NT2/D1 (cell line): ENCODE measurements around the gene BIRC6.
"Not testable (repeated sequence)": the region's sequence is repeated elsewhere in the genome, so short reads cannot be mapped to it uniquely, and the experiment has no call there.

Source experiments
- DNase-seq: peaks from one replicate; pipeline ENCODE4 v3.0.0-alpha.2; 2011; ENCODE audit warnings: low read depth, low spot score
- H3K27me3 ChIP-seq: 2 replicates; pipeline ENCODE4 v1.6.0; 2011; ENCODE audit warnings: mild to moderate bottlenecking; ENCODE audit not compliant: insufficient read length, insufficient read depth
- H3K36me3 ChIP-seq: 2 replicates; pipeline ENCODE4 v1.6.1; 2011; ENCODE audit warnings: mild to moderate bottlenecking, low read length, mixed read lengths; ENCODE audit not compliant: insufficient read depth, insufficient read length
- H3K4me1 ChIP-seq: 2 replicates; pipeline ENCODE4 v1.5.1; 2011; ENCODE audit not compliant: insufficient read depth, insufficient read length
- H3K4me3 ChIP-seq: 2 replicates; pipeline ENCODE4 v1.5.1; 2011; ENCODE audit warnings: low read depth; ENCODE audit not compliant: insufficient read length
- H3K9ac ChIP-seq: 2 replicates; pipeline ENCODE4 v1.6.0; 2011; ENCODE audit warnings: low read depth; ENCODE audit not compliant: insufficient read length
- H3K9me3 ChIP-seq: 2 replicates; pipeline ENCODE4 v1.5.1; 2011; ENCODE audit warnings: mild to moderate bottlenecking, low read length; ENCODE audit not compliant: insufficient read depth
- SUZ12 ChIP-seq: IDR thresholded peaks from 2 replicates; pipeline ENCODE4 v1.6.1; 2011; ENCODE audit not compliant: insufficient read length, insufficient read depth; ENCODE audit errors: extremely low read depth
- YY1 ChIP-seq: IDR thresholded peaks from 2 replicates; pipeline ENCODE4 v1.6.1; 2011; ENCODE audit not compliant: insufficient read length, insufficient read depth
- ZNF274 ChIP-seq: IDR thresholded peaks from 2 replicates; pipeline ENCODE4 v1.6.1; 2011; ENCODE audit warnings: mild to moderate bottlenecking, low read depth, low read length

Gene BIRC6

GRCh38 chr2:32356681-32357317, at the start of gene BIRC6:
Gene BIRC6 (plus strand): TSS chr2:32357023. CDS start chr2:32357162, 139 bp downstream.
- TF ChIP-seq SUZ12 (no peak), YY1 (no peak), ZNF274 (no peak)
- Histone ChIP-seq H3K4me3 (peak within 1 kb of the TSS; percentile 97), H3K4me1 (no peaks in the 10 kb centered on the region), H3K27me3 (no peaks in the 10 kb centered on the region), H3K36me3 (peaks cover 24% of the 10 kb centered on the region), H3K9me3 (no peaks in the 10 kb centered on the region), H3K9ac (peak within 1 kb of the TSS; percentile 96)
- DNase-seq: peak; percentile 95

- DNase-seq: no peak
- Histone ChIP-seq H3K36me3 (peaks cover 3% of the 10 kb centered on the region), H3K9me3 (no peaks in the 10 kb centered on the region), H3K4me3 (no peak overlapping the region), H3K9ac (no peak overlapping the region), H3K4me1 (no peaks in the 10 kb centered on the region), H3K27me3 (no peaks in the 10 kb centered on the region)
- TF ChIP-seq ZNF274 (no peak), YY1 (no peak), SUZ12 (no peak)
Observed at GRCh38 chr2:32310577-32310976, 46.2 kb upstream of the BIRC6 start.

- Histone ChIP-seq H3K9me3 (no peaks in the 10 kb centered on the region), H3K4me1 (no peaks in the 10 kb centered on the region), H3K9ac (no peak overlapping the region), H3K4me3 (no peak overlapping the region), H3K36me3 (no peaks in the 10 kb centered on the region), H3K27me3 (no peaks in the 10 kb centered on the region)
- TF ChIP-seq ZNF274 (no peak), SUZ12 (no peak), YY1 (no peak)
- DNase-seq: no peak
Observed at GRCh38 chr2:32314886-32315285, 41.9 kb upstream of the BIRC6 start.

- not testable (repeated sequence) for H3K27me3 ChIP-seq, DNase-seq, H3K9ac ChIP-seq, H3K4me1 ChIP-seq, H3K9me3 ChIP-seq, H3K36me3 ChIP-seq, H3K4me3 ChIP-seq
Observed at GRCh38 chr2:32328679-32329078, 28.1 kb upstream of the BIRC6 start.

GRCh38 chr2:32329180-32329980, 27.4 kb upstream of the BIRC6 start:
- not testable (repeated sequence) for DNase-seq, H3K4me3 ChIP-seq, H3K27me3 ChIP-seq, H3K9ac ChIP-seq, H3K9me3 ChIP-seq, H3K4me1 ChIP-seq, H3K36me3 ChIP-seq

GRCh38 chr2:32330136-32330535, 26.7 kb upstream of the BIRC6 start:
- Histone ChIP-seq H3K9ac (no peak overlapping the region), H3K4me1 (no peaks in the 10 kb centered on the region), H3K9me3 (no peaks in the 10 kb centered on the region), H3K4me3 (no peak overlapping the region), H3K27me3 (no peaks in the 10 kb centered on the region), H3K36me3 (no peaks in the 10 kb centered on the region)
- TF ChIP-seq SUZ12: no peak
- no peak for TF ChIP-seq YY1
- TF ChIP-seq ZNF274: no peak
- no peak for DNase-seq

GRCh38 chr2:32342801-32343200, 14.0 kb upstream of the BIRC6 start:
- Histone ChIP-seq H3K9me3 (no peaks in the 10 kb centered on the region), H3K4me1 (no peaks in the 10 kb centered on the region), H3K4me3 (no peak overlapping the region), H3K27me3 (no peaks in the 10 kb centered on the region), H3K36me3 (no peaks in the 10 kb centered on the region), H3K9ac (no peak overlapping the region)
- DNase-seq: no peak
- no peak for TF ChIP-seq ZNF274
- TF ChIP-seq YY1: no peak
- no peak for TF ChIP-seq SUZ12

- H3K9ac ChIP-seq, H3K9me3 ChIP-seq, DNase-seq, H3K36me3 ChIP-seq, H3K27me3 ChIP-seq, H3K4me3 ChIP-seq, H3K4me1 ChIP-seq: not testable (repeated sequence)
Observed at GRCh38 chr2:32350797-32351196, 6.0 kb upstream of the BIRC6 start.
